ENCODE data around the gene ZNF106.
A peak's percentile ranks its signal among the peaks of the same experiment; 100 is the strongest.

Gene ZNF106

GRCh38 chr15:42490671-42491538 lies at the start of gene ZNF106:
Gene ZNF106, minus strand, starts transcription at chr15:42491141. Its CDS starts 18,852 bp downstream, at chr15:42472289.
- intact Hi-C loops (cut with DNase I): loop anchor here (5.0 to 10.0 kb wide), 4 partner anchors 56 to 434 kb away; partner anchors contain the start of genes HAUS2, LRRC57 and TTBK2
- peak; percentile 82 to 98 (median 88) for DNase-seq

GRCh38 chr15:42533246-42533645 lies 42.3 kb upstream of the ZNF106 start:
- DNase-seq: no peak
- intact Hi-C loops (cut with DNase I): no loop called here

DNA sequence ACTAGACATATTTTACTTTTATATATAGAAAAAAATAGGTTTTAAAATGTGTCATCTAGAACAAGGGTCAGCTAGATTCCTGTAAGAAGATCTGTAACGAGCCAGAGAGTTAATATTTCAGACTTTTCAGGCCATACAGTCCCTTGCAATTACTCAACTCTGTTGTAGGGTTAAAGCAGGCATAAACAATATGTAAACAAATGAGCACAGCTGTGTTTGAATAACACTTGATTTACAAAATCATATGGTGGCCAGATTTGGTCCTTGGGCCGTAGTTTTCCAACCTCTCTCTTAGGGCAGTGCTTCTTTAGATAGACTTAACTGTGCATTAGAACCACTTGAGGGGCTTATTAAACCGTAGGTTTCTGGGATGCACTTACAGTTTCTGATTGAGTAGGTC lies 38.0 kb upstream of the ZNF106 start:
- intact Hi-C loops (cut with DNase I): no loop called here
- DNase-seq: no peak

- no peak for DNase-seq
- intact Hi-C loops (cut with DNase I): no loop called here
Measured at GRCh38 chr15:42523331-42523730, 32.4 kb upstream of the ZNF106 start.

GRCh38 chr15:42511007-42511391 lies 20.1 kb upstream of the ZNF106 start:
- intact Hi-C loops (cut with DNase I): no loop called here
- DNase-seq: no peak

DNA sequence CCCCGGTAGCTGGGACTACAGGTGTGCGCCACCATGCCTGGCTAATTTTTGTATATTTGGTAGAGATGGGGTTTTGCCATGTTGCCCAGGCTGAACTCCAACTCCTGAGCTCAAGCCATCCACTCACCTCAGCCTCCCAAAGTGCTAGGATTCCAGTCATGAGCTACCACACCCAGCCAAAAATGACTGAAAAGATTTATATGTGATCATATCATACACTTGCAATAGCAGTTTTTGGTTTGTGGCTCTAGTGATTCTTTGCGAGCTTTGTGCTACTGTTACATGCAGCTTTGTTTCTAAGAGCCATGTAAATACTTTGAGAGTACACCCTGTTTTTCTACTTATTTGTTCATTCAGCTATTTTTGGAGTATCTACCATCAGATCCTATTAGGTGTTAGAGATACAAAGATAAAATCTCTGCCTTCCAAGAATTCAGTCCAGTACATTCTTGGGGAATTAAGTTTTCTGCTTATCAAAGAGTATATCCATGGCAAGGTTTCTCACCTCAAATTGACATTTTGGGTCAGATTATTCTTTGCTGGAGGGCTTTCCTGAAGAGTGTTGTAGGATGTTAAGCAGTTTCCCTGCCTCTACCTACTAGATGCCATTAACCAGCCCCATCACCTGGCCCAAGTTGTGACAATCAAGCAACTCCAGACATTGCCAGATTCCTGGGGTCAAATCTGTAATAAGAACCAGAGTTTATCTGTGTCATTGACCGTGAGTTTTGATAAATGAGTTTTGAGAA lies 19.5 kb upstream of the ZNF106 start:
- no peak for DNase-seq
- intact Hi-C loops (cut with DNase I): no loop called here

GRCh38 chr15:42508263-42508690 lies 17.3 kb upstream of the ZNF106 start:
- no peak for DNase-seq
- intact Hi-C loops (cut with DNase I): no loop called here

DNA sequence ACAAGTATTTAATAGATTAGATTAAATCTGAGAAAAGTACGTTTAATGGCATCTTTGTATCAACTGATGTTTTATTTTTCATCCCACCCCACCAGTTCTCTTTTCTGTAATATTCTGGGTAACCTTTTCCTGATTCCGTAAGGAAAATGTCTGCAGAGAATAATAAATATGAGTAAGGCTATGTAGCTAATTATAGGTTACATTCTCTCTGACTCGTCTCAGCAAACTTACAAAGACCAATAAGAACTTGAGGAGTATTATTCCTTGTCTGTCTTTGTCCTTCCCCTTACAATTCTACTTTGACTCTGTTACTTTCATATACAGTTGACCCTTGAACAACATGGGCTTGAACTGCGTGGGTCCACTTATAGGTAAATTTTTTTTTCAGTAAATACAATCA lies 16.6 kb upstream of the ZNF106 start:
- no peak for DNase-seq
- intact Hi-C loops (cut with DNase I): no loop called here

DNA sequence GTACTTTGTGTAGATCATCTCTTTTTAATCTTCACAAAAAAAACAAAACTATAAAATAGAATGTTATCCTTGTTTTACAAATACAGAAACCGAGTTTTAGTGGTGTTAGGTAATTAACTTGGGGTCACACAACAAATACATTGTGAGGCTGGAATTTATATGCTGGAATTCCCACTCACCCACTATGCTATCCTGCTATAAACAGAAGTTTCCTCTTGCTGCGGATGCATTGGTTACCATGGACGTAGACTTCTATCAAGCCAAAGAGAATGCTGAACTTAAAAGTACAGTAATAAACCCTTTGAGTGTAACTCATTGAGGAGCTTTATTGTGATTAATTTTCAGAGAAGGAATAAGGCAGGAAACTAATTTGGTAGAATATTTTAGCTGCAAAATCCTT lies 13.7 kb upstream of the ZNF106 start:
- intact Hi-C loops (cut with DNase I): no loop called here
- no peak for DNase-seq

DNA sequence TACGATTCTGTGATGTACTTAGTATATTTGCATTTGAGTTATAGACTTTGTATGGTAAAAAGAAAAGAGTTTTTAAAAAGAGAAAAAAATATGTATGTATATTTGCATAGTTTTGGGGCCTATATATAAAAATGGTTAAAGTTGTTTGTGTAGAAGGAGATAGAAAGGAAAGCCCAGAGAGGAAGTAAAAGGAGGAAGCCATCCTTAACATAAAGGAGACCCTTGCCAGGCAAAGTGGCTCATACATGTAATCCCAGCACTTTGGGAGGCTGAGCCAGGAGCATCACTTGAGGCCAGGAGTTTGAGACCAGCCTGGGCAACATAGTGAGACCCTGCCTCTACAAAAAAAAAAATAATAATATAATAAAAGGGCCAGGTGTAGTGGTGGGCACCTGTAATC lies 12.9 kb upstream of the ZNF106 start:
- intact Hi-C loops (cut with DNase I): no loop called here

GRCh38 chr15:42502477-42502876 lies 11.5 kb upstream of the ZNF106 start:
- intact Hi-C loops (cut with DNase I): no loop called here
- no peak for DNase-seq

More for the DNA sequence above, 12.9 kb upstream of the ZNF106 start:
- no peak for DNase-seq

DNA sequence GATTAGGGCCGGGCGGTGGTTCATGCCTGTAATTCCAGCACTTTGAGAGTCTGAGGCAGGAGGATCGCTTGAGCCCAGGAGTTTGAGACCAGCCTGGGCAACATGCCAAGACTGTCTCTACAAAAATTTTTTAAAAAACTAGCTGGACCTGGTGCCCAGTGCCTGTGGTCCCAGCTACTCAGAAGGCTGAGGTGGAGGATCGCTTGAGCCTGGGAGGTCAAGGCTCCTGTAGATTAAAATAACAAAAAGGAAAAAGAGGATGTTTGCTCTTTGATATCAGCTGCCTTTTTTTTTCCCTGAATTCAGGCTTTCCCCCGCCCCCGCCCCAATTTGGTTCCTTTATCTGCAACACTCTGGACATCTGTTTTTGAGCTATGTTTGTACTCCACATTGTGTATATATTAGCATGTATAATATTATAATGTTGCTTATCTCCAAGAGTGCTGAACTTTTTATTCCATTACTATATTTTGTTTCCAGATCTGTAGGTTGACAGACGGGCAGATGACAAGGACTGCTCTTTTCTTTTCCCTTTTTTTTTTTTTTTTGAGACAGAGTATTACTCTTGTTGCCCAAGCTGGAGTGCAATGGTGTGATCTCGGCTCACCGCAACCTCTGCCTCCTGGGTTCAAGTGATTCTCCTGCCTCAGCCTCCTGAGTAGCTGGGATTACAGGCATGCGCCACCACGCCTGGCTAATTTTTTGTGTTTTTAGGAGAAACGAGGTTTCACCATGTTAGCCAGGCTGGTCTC lies 9.1 kb upstream of the ZNF106 start:
- intact Hi-C loops (cut with DNase I): loop anchor here (10.0 kb wide), 2 partner anchors 85 to 425 kb away; partner anchors contain the start of gene TTBK2
- no peak for DNase-seq

DNA sequence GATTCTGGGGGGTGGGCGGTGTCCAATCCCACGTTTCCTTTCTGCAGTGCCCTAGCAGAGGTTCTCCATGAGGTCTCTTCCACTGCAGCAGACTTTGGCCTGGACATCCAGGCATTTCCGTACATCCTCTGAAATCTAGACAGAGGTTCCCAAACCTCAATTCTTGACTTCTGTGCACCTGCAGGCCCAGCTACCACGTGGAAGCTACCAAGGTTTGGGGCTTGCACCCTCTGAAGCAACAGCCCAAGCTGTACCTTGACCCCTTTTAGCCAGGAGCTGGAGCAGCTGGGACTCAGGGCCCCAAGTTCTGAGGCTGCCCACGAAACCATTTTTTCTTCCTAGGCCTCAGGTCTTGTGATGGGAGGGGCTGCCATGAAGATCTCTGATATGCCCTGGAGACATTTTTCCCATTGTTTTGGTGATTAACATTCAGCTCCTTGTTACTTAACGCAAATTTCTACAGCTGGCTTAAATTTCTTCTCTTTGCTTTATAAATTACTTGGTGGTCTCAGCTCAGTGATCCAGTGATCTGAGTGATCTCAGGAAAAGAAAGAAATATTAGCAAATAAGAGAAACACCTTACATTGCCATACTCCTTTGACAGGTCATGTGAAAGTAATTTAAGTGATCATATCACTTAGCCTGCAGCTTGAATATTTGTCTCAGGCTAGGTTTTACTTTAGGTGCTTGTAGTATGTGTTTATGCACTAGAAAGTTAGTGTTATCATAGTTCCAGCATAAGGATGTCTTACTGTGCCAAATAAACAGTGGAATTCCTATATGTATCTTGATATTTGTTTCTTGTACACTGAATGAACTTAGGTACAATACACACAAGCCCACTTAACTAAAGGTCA lies 7.5 kb upstream of the ZNF106 start:
- no peak for DNase-seq
- intact Hi-C loops (cut with DNase I): loop anchor here (10.0 kb wide), 2 partner anchors 86 to 426 kb away; partner anchors contain the start of gene TTBK2

GRCh38 chr15:42495361-42496212 lies 4.6 kb upstream of the ZNF106 start, which contains the start of gene SNAP23:
Gene SNAP23, plus strand, starts transcription at chr15:42495634. Its CDS starts 16,213 bp downstream, at chr15:42511847.
- peak; percentile 85 to 99 (median 92) for DNase-seq
- intact Hi-C loops (cut with DNase I): loop anchor here (10.0 kb wide), 2 partner anchors 89 to 429 kb away; partner anchors contain the start of gene TTBK2

GRCh38 chr15:42494998-42495360 lies 4.0 kb upstream of the ZNF106 start:
- intact Hi-C loops (cut with DNase I): loop anchor here (5.0 to 10.0 kb wide), 4 partner anchors 52 to 430 kb away; partner anchors contain the start of genes HAUS2, LRRC57 and TTBK2

DNA sequence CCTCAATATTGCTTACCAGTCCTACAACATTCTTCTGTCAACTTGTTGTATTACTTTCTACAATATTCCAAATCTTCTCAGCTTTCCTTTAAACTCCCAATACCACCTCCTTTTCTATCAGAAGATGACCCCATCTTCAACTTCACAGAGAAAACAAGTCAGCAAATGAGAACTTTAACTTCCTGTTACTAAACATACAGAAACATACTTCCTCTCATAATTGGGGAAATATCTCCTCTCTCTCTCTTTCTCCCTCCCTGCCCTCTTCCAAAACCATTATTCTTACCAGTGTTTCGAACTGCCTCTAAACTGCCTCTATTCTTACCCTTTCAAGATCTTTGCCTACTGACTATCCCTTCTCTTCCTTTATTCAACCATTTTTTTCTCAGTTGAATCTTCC lies 2.7 kb upstream of the ZNF106 start:
- intact Hi-C loops (cut with DNase I): loop anchor here (5.0 to 10.0 kb wide), 4 partner anchors 54 to 431 kb away; partner anchors contain the start of genes HAUS2, LRRC57 and TTBK2
- no peak for DNase-seq

More at GRCh38 chr15:42494998-42495360, 4.0 kb upstream of the ZNF106 start:
- peak in 6 of 10 donors; percentile 41 to 89 (median 61) for DNase-seq

DNA sequence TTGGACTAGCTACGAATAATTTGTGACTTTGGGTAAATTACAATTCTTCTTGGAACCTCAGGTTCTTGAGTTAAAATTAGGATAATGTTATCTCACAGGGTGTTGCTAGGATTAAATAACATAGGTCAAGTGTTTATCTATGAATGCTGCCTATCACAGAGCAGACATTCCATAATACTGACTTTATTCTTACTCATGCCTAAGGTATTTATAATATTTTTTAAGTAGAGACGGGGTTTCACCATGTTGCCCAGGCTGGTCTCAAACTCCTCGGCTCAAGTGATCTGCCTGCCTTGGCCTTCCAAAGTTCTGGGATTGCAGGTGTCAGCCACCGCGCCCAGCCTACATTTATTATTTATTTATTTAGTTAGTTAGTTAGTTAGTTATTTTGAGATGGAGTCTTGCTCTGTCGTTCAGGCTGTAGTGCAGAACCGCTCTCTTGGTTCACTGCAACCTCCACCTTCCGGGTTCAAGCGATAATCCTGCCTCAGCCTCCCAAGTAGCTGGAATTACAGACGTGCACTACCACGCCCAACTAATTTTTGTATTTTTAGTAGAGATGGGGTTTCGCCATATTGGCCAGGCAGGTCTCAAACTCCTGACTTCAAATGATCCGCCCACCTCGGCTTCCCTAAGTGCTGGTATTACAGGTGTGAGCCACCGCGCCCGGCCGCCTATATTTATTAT lies 741 bp upstream of the ZNF106 start:
- intact Hi-C loops (cut with DNase I): loop anchor here (5.0 to 10.0 kb wide), 4 partner anchors 56 to 433 kb away; partner anchors contain the start of genes HAUS2, LRRC57 and TTBK2
- no peak for DNase-seq

DNA sequence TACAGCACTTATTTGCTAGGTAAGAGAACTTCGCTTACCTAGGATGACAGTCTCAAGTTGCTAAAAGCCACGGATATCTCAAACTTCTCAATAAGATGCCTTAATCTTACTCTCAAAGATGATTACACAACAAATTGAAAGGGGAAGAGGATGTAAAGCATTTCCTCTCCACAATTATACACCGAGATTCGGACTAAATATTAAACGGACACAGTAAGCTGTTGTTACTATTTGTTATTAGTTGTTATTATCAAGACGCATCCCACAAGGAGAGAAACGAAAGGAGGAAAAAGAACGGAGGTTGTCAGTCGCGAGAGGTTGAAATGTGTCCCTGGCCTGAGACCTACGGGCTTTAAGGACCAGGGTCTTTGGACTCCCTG lies 660 bp downstream of the ZNF106 start:
- DNase-seq: no peak
- intact Hi-C loops (cut with DNase I): loop anchor here (5.0 to 10.0 kb wide), 4 partner anchors 57 to 435 kb away; partner anchors contain the start of genes HAUS2, LRRC57 and TTBK2

Measured in posterior cingulate gyrus (tissue), 11 donors.